ENCODE data around the gene PRMT2.
"Not testable (repeated sequence)": the region's sequence is repeated elsewhere in the genome, so short reads cannot be mapped to it uniquely, and the experiment has no call there.

The PRMT2 gene

GRCh38 chr21:46617267-46618051 lies 18.0 kb upstream of the PRMT2 start:
- DNase-seq (ENCODE audit: insufficient read length, low spot score) (no peak), FAIRE-seq (peak; percentile 66)

GRCh38 chr21:46618738-46619379 lies 16.6 kb upstream of the PRMT2 start:
- FAIRE-seq (peak; percentile 20), DNase-seq (ENCODE audit: insufficient read length, low spot score) (no peak)

GRCh38 chr21:46619846-46620245 lies 15.6 kb upstream of the PRMT2 start:
- FAIRE-seq (no peak), DNase-seq (ENCODE audit: insufficient read length, low spot score) (no peak)

GRCh38 chr21:46620846-46621245 lies 14.6 kb upstream of the PRMT2 start:
- no peak for FAIRE-seq
- DNase-seq (ENCODE audit: insufficient read length, low spot score): no peak

- DNase-seq (ENCODE audit: insufficient read length, low spot score) (no peak), FAIRE-seq (no peak)
Measured at GRCh38 chr21:46621457-46622182, 13.9 kb upstream of the PRMT2 start.

- FAIRE-seq (no peak), DNase-seq (ENCODE audit: insufficient read length, low spot score) (no peak)
Measured at GRCh38 chr21:46622226-46622625, 13.2 kb upstream of the PRMT2 start.

GRCh38 chr21:46624050-46624449 lies 11.4 kb upstream of the PRMT2 start:
- no peak for DNase-seq (ENCODE audit: insufficient read length, low spot score)
- no peak for FAIRE-seq

- FAIRE-seq: no peak
- no peak for DNase-seq (ENCODE audit: insufficient read length, low spot score)
Measured at GRCh38 chr21:46625759-46626158, 9.7 kb upstream of the PRMT2 start.

GRCh38 chr21:46626536-46626935 lies 8.9 kb upstream of the PRMT2 start:
- no peak for FAIRE-seq
- no peak for DNase-seq (ENCODE audit: insufficient read length, low spot score)

GRCh38 chr21:46626975-46627501 lies 8.4 kb upstream of the PRMT2 start:
- FAIRE-seq (no peak), DNase-seq (ENCODE audit: insufficient read length, low spot score) (no peak)

- DNase-seq (ENCODE audit: insufficient read length, low spot score) (no peak), FAIRE-seq (no peak)
Measured at GRCh38 chr21:46627726-46628125, 7.7 kb upstream of the PRMT2 start.

- FAIRE-seq (no peak), DNase-seq (ENCODE audit: insufficient read length, low spot score) (no peak)
Measured at GRCh38 chr21:46628868-46629267, 6.6 kb upstream of the PRMT2 start.

- FAIRE-seq: not testable (repeated sequence)
Measured at GRCh38 chr21:46630915-46631314, 4.6 kb upstream of the PRMT2 start.

GRCh38 chr21:46633566-46633965 lies 1.9 kb upstream of the PRMT2 start:
- no peak for FAIRE-seq
- DNase-seq (ENCODE audit: insufficient read length, low spot score): no peak

More at GRCh38 chr21:46630915-46631314, 4.6 kb upstream of the PRMT2 start:
- DNase-seq (ENCODE audit: insufficient read length, low spot score): not testable (repeated sequence)

- no peak for FAIRE-seq
- DNase-seq (ENCODE audit: insufficient read length, low spot score): no peak
Measured at GRCh38 chr21:46634427-46634826, 1.0 kb upstream of the PRMT2 start.

- peak; percentile 73 for DNase-seq (ENCODE audit: insufficient read length, low spot score)
- no peak for FAIRE-seq
Measured at GRCh38 chr21:46634966-46635323, 529 bp upstream of the PRMT2 start.

- FAIRE-seq (no peak), DNase-seq (ENCODE audit: insufficient read length, low spot score) (no peak)
Measured at GRCh38 chr21:46636181-46636512, 673 bp downstream of the PRMT2 start.

GRCh38 chr21:46636550-46637285 lies 1.2 kb downstream of the PRMT2 start:
- FAIRE-seq: no peak
- DNase-seq (ENCODE audit: insufficient read length, low spot score): no peak

GRCh38 chr21:46637952-46638746 lies 2.7 kb downstream of the PRMT2 start:
- no peak for DNase-seq (ENCODE audit: insufficient read length, low spot score)

More at GRCh38 chr21:46637952-46638746, 2.7 kb downstream of the PRMT2 start:
- no peak for FAIRE-seq

Data from HTR-8/SVneo (cell line).